HEK293T (cell line): Measurements from ENCODE around the gene FLNB.

Experiments
- BHLHE40 ChIP-seq: fragments of 450-650 bp; IDR thresholded peaks from 2 replicates; pipeline ENCODE4 v1.6.1; 2016; ENCODE audit warnings: mild to moderate bottlenecking, moderate library complexity, borderline replicate concordance
- CTBP1 ChIP-seq: fragments of 450-650 bp; IDR thresholded peaks from 2 replicates; pipeline ENCODE4 v1.6.1; 2016; ENCODE audit warnings: borderline replicate concordance
- FOXA1 ChIP-seq: fragments of 450-650 bp; IDR thresholded peaks from 2 replicates; pipeline ENCODE4 v1.6.1; 2016; ENCODE audit warnings: mild to moderate bottlenecking
- FOXM1 ChIP-seq: fragments of 450-650 bp; IDR thresholded peaks from 2 replicates; pipeline ENCODE4 v1.6.1; 2017; ENCODE audit warnings: mild to moderate bottlenecking, borderline replicate concordance
- NFRKB ChIP-seq: fragments of 450-650 bp; IDR thresholded peaks from 2 replicates; pipeline ENCODE4 v1.6.1; 2016; ENCODE audit warnings: mild to moderate bottlenecking, moderate library complexity
- SP1 ChIP-seq: fragments of 450-650 bp; IDR thresholded peaks from 2 replicates; pipeline ENCODE4 v1.6.1; 2017
- SUZ12 ChIP-seq: fragments of 450-650 bp; IDR thresholded peaks from 2 replicates; pipeline ENCODE4 v1.6.1; 2016; ENCODE audit warnings: mild to moderate bottlenecking

DNA sequence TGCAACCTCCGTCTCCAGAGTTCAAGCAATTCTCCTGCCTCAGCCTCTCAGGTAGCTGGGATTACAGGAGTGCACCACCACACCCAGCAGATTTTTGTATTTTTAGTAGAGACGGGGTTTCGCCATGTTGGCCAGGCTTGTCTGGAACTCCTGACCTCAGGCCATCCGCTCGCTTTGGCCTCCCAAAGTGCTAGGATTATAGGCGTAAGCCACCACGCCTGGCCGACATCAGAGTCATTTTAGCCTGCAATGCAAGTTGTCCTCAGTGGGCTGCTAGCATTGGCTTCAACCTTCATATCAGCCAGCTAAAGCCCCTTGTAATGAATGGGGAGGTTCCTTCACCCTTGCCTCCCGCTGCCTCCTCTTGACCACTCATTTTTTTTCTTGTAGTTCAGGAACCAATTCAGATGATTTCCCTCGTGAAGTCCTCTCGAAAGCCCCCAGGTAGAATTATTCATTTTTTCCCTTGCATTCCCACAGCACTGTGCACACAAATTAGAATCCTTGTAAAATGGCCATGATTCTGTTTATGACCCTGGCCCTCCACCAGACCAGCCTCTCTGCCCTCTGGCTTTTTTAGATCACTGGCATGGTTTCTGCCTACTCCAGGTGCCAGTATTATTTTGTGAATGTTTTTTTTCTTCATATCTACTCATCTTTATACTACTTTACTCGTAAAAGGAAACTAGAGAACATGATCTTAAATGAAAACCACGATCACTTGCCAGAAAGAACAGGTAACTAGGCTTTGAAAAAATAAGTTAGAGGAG lies 29.1 kb downstream of the FLNB start:
- no peak for TF ChIP-seq SUZ12
- no peak for TF ChIP-seq SP1
- no peak for TF ChIP-seq BHLHE40
- TF ChIP-seq NFRKB, result no peak
- TF ChIP-seq FOXA1, result no peak
- no peak for TF ChIP-seq FOXM1
- no peak for TF ChIP-seq CTBP1
